ENCODE measurements around the gene WNK2. TPM values are rescaled to one million over a fixed set of nuclear protein-coding genes. Genes with fewer than 3 reads are reported as not detected.

Gene WNK2
- total RNA-seq, 1 experiment from 2014 or later = 69.4 TPM

GRCh38 chr9:93230601-93231000 is 46.7 kb downstream of the WNK2 start:
- H3K4me3 Mint-ChIP-seq = no peak overlapping the region
- H4K20me1 ChIP-seq (ENCODE audit: control insufficient read depth, insufficient read depth, insufficient read length) = no peaks in the 10 kb centered on the region
- no peak overlapping the region for H3K18ac ChIP-seq (ENCODE audit: insufficient read length, low read depth, low read length)
- no peak overlapping the region for H2BK120ac ChIP-seq (ENCODE audit: low read depth, low read length, poor library complexity, severe bottlenecking)
- H2BK20ac ChIP-seq (ENCODE audit: low read depth, low read length, poor library complexity, severe bottlenecking) = no peak overlapping the region
- H3T11ph ChIP-seq (ENCODE audit: low read length) = no peak overlapping the region
- no peaks in the 10 kb centered on the region for H3K9me3 ChIP-seq (ENCODE audit: control insufficient read depth, low read depth, low read length)
- no peak overlapping the region for H2BK12ac ChIP-seq (ENCODE audit: insufficient read length, low read depth, low read length)
- H3K4me1 ChIP-seq (ENCODE audit: insufficient read depth, low read length) = no peaks in the 10 kb centered on the region
- no peak overlapping the region for H2BK15ac ChIP-seq (ENCODE audit: low read depth, low read length)
- WGBS (ENCODE audit: extremely low coverage, insufficient read length, low lambda C conversion rate) = no CpG with 5 or more reads among the region's 15 CpGs
- H3K9ac ChIP-seq (ENCODE audit: extremely low read depth, insufficient read length, low read length) = no peak overlapping the region
- no peak overlapping the region for H3K4me2 ChIP-seq (ENCODE audit: insufficient read depth, insufficient read length, low read length)
- no peaks in the 10 kb centered on the region for H3K23me2 ChIP-seq (ENCODE audit: insufficient read length, low read depth, low read length, poor library complexity, severe bottlenecking)
- H4K8ac ChIP-seq (replicated peaks; ENCODE audit: insufficient read length, low read depth, low read length) = no peak overlapping the region
- no peak overlapping the region for H4K5ac ChIP-seq (ENCODE audit: insufficient read length, low read depth, low read length)
- H2AK5ac ChIP-seq (ENCODE audit: insufficient read length, low read length) = no peak overlapping the region
- H3K14ac ChIP-seq (ENCODE audit: insufficient read depth, low read length) = no peak overlapping the region; the same call in 1 of the 2 replicates
- H3K9me3 Mint-ChIP-seq = no peaks in the 10 kb centered on the region
- H3K27me3 Mint-ChIP-seq (ENCODE audit: low read depth) = no peaks in the 10 kb centered on the region
- no peaks in the 10 kb centered on the region for H3K79me1 ChIP-seq (ENCODE audit: insufficient read depth, low read depth, low read length, poor library complexity, severe bottlenecking)
- H3K79me2 ChIP-seq (ENCODE audit: insufficient read depth, low read length) = no peaks in the 10 kb centered on the region
- H3K27ac Mint-ChIP-seq = peak overlapping the region in 1 of 3 experiments; percentile 52; a peak in 1 of 7 replicates
- TF ChIP-seq CTCF (conservative IDR thresholded peaks at IDR 0.05) = no peak
- no peak overlapping the region for H4K91ac ChIP-seq (ENCODE audit: insufficient read length, low read depth, low read length)
- peaks cover 6 to 10% of the 10 kb centered on the region in 2 experiments; a peak in 2 of 4 replicates for H3K4me1 Mint-ChIP-seq
- no peak overlapping the region for H2AFZ ChIP-seq (ENCODE audit: low read length)
- H2BK5ac ChIP-seq (ENCODE audit: insufficient read length, low read length) = no peak overlapping the region
- no peaks in the 10 kb centered on the region for H3K27me3 ChIP-seq (ENCODE audit: insufficient read depth, low read length)
- no peak overlapping the region for H3K27ac ChIP-seq (ENCODE audit: insufficient read length, low read depth, low read length)
- H3K4ac ChIP-seq (ENCODE audit: low read depth, low read length) = no peak overlapping the region
- peaks cover 3 to 6% (median 4%) of the 10 kb centered on the region in 3 experiments; a peak in 5 of 7 replicates for H3K36me3 Mint-ChIP-seq (ENCODE audit: insufficient read depth in 1 of 3, low read depth in 3 of 3)
- H3K23ac ChIP-seq (ENCODE audit: insufficient read length, low read depth, low read length) = no peak overlapping the region
- no peak overlapping the region for H3K56ac ChIP-seq (ENCODE audit: insufficient read length, low read depth, low read length)
- DNase-seq = no peak

Measured in H9 (cell line).